Measurements from ENCODE around the gene DNMBP.
"Not testable (repeated sequence)": the region's sequence is repeated elsewhere in the genome, so short reads cannot be mapped to it uniquely, and the experiment has no call there.

Gene DNMBP

GRCh38 chr10:99973190-99973589, 36.6 kb downstream of the DNMBP start:
- TF ChIP-seq ZFX (IDR thresholded peaks at IDR 0.05) = no peak
- peak; percentile 12 for TF ChIP-seq CTCF (conservative IDR thresholded peaks at IDR 0.05)
- H3K27ac ChIP-seq = no peak overlapping the region

DNA sequence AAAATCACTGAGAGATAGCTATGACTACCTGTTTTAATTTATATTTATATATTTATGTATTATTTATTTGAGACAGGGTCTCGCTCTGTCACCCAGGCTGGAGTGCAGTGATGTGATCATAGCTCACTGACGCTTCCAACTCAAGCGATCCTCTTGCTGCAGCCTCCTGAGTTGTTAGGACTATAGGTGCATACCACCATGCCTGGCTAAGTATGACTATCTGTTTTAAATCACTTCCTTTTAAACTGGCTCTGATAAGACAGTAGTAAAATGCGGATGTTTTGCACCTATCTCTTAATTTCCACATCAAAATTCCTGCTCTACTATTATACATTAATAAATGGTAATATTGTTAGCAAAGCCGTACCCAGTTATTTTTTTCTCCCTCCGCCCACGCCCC, 41.8 kb downstream of the DNMBP start:
- no peak overlapping the region for H3K27ac ChIP-seq
- no peak for TF ChIP-seq CTCF (conservative IDR thresholded peaks at IDR 0.05)

DNA sequence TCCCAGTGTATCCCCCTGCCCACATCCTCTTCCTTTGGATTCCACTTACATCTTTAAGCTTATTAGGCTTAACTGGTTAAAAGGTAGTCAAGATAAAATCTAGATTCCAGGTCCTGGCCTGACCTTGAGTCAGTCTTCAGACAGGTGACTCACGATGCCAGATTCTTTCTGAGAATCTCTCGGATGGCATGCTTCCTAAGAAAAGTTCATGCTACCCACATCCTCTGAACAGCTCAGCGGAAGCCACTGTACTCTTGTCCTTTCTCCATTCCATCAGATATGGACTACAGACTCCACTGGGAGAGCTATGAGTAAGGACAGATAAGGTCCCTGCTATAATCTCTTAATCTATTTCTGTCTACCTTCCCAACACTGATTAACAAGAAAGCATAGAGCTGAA, 43.4 kb downstream of the DNMBP start:
- no peak for TF ChIP-seq CTCF (conservative IDR thresholded peaks at IDR 0.05)
- TF ChIP-seq ZFX (IDR thresholded peaks at IDR 0.05) = no peak
- H3K27ac ChIP-seq = no peak overlapping the region

DNA sequence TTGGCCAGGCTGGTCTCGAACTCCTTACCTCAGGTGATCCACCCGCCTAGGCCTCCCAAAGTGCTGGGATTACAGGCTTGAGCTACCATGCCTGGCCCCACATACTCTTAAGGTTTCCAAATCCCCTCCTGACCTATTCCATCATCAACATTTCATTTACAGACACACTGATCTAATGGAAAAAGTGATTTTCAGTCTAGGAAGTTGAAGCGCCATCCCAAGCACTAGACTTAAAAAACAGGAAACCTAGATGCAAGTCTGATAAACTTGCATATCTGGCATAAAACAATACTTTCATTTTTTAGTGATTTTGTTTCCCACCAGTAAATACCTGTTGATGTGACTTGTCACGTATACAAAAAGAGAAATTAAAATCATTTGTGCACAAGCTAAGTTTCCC, 44.0 kb downstream of the DNMBP start:
- H3K27ac ChIP-seq = no peak overlapping the region
- TF ChIP-seq ZFX (IDR thresholded peaks at IDR 0.05) (no peak), CTCF (conservative IDR thresholded peaks at IDR 0.05) (no peak)

DNA sequence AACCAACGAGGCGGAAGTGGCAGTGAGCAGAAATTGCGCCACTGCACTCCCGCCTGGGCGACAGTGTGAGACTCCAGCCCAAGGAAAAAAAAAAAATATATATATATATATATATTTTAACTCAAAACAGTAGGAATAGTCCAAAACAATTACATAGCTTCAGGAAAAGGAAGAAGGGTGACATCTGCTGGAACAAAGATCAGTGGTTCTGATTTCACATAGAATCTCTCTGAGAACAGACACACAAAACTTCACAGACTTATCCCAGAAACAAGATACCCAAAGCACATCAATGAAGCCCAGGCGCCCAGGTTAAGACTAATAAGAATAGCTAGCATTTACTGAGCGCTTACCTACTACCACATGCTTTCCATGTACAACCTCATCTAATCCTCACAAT, 45.0 kb downstream of the DNMBP start:
- no peak overlapping the region for H3K27ac ChIP-seq
- TF ChIP-seq CTCF (conservative IDR thresholded peaks at IDR 0.05) (no peak), ZFX (IDR thresholded peaks at IDR 0.05) (no peak)

DNA sequence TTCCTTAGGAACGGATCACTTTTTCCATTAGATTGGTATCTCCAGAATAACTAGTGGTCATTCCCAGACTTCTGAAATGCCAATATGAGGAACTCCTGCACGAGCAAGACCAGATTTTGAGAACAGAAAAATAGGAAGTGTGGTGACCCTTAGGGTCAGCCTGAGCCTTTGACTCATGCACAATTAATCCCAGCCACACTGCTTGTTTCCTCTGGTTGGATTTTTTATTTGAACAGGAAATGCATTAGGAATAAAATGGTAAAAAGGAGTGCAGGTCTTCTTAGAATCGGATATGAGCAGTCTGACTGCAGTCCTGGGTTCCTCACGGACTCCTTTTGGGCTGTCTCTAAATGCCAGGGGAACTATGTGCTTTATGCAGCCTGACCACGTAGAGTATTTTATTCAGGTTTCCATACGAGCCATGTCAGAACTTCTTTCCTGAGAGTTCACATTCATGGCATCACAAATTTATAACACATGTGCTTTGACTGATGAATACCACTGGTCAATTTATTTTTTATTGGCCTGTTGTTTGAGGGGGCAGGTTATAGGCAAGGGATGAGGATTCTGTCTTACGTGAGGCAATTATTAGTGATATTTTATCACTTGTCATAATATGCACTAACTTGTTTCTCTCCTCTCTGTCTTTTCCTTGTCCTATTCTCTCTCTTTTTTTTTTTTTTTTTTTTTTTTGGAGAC, 46.1 kb downstream of the DNMBP start:
- not testable (repeated sequence) for H3K27ac ChIP-seq

DNA sequence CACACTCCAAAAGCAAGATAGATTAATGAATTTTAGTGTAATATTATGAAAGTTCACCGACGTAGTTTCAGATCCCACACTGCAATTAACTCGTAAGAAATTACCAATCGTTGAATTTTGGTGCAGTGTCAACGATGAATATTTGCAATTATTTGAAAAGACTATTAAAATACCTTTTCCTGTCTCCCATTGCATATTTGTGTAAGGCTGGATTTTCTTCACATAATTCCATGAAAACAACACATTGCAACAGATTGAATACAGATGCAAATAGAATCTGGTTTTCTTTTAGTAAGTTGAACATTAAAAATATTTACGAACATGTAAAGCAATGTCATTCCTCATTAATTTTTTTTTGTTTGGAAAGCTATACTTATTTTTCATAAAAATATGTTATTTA, 50.9 kb downstream of the DNMBP start:
- TF ChIP-seq CTCF (conservative IDR thresholded peaks at IDR 0.05) (no peak), ZFX (IDR thresholded peaks at IDR 0.05) (no peak)
- H3K27ac ChIP-seq = no peak overlapping the region

GRCh38 chr10:99958302-99958701, 51.4 kb downstream of the DNMBP start:
- TF ChIP-seq ZFX (IDR thresholded peaks at IDR 0.05) (no peak), CTCF (conservative IDR thresholded peaks at IDR 0.05) (no peak)
- no peak overlapping the region for H3K27ac ChIP-seq

GRCh38 chr10:99953510-99953909, 56.2 kb downstream of the DNMBP start:
- not testable (repeated sequence) for H3K27ac ChIP-seq
